ENCODE results near the gene TAS2R60.
"Not testable (repeated sequence)": the region's sequence is repeated elsewhere in the genome, so short reads cannot be mapped to it uniquely, and the experiment has no call there.

The TAS2R60 gene

DNA sequence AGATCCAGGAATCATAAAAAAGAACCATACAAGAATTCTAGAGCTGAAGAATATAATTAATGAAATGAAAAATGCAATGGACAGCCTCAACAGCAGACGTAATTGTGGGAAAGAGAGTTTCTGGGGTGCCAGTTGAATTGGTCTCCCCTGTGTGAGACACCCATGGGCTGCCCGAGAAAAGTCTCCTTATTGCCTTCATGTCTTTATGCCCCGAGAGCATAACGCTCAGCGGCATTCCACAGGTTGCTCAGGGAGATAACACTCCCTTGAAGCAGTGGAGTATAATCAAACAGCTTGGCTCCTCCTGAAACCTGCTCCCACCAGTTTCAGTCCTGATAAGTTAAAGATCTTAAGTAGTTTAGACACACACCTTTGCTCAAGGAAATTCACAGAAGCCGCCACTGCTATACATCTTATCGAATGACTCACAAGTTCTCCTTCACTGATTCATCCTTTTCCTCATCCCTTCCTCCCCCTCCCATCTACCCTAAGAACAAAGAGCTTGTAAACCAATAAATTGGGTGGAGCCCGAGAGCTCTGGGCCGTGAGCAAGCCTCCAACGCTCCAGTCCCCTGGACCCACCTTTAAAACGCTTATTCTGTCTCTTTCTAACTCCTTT lies 28.9 kb downstream of the TAS2R60 start:
- not testable (repeated sequence) for DNase-seq (ENCODE audit: low read depth, low spot score)

GRCh38 chr7:143477501-143478150 lies 34.4 kb downstream of the TAS2R60 start, which contains the start of gene TAS2R41:
TSS of gene TAS2R41 (plus strand) at chr7:143477873. CDS start at chr7:143477873, 0 bp downstream.
- no peak for DNase-seq (ENCODE audit: low read depth, low spot score)

DNA sequence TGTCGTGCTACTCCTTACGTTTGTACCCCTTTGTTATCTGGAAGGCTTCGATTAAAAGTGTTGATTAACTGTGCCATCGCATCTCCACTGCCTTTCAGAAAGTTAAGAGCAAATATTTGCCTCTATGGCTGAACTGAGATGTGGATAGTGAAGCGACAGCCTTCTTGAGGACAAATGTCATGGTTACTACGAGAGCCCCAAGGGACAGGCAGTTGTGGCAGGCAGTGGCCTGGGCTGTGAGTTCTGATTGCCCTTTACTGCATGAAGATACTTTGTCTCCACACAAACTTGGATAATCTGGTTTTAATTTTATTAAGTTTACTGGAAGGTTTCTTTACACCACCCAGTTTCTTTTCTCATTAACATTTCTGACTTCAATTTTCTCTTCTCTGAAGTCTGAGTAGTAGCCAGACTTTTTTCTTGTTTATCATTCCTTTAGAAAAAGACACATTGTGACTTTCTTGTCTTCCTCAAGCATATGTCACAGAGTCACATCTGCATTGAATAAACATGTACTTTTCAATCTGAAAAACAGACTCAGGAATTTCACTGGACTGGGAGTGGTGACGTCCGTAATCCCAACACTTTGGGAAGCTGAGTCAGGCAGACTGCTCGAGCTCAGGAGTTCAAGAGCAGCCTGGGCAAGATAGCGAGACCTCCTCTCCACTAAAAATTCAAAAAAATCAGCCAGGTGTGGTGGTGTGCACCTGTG lies 36.0 kb downstream of the TAS2R60 start:
- no peak for DNase-seq (ENCODE audit: low read depth, low spot score)

- DNase-seq (ENCODE audit: low read depth, low spot score): no peak
Measured at GRCh38 chr7:143480501-143480900, 37.2 kb downstream of the TAS2R60 start.

DNA sequence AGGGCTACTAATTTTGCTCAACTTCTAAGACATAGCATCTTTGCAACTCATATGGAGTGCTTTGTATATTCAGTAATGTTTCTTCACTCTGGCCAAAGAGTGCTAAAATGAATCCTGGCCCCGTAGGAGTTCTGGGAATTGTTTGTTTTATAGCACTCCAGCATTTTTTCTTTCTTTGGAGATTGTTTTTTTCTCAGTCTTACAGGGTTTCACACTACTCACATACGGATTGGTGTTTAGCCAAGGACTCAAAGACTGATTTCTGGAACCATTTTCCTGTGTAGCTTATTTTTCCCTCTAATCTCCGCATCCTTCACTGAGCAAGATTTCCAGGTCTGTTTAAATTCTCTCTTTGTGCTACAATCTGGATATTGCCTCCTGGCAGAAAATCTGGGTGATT lies 40.9 kb downstream of the TAS2R60 start:
- DNase-seq (ENCODE audit: low read depth, low spot score): peak; percentile 33

GRCh38 chr7:143485094-143485493 lies 41.8 kb downstream of the TAS2R60 start:
- DNase-seq (ENCODE audit: low read depth, low spot score): no peak

GRCh38 chr7:143485500-143485899 lies 42.2 kb downstream of the TAS2R60 start:
- no peak for DNase-seq (ENCODE audit: low read depth, low spot score)

GRCh38 chr7:143486266-143486665 lies 43.0 kb downstream of the TAS2R60 start:
- DNase-seq (ENCODE audit: low read depth, low spot score): not testable (repeated sequence)

- DNase-seq (ENCODE audit: low read depth, low spot score): no peak
Measured at GRCh38 chr7:143487061-143487460, 43.8 kb downstream of the TAS2R60 start.

DNA sequence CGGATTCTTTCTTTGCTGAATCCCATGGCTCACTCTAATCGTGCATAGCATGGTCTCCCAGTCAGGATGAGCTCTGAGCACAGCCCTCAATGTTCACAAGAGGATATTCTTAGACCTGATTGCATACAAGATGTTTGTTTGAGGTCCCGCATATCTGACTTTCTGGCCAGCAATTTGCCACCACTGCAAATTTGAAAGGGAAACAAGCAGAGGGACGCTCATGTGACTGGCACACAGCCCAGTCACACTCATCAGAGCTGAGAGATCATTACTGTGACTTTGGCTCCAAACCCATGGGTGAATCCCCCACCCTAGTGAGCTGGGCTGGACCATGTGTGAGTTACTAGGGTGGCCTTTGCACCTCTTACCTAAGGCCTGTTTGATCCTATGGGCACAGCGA lies 44.3 kb downstream of the TAS2R60 start:
- peak; percentile 8 for DNase-seq (ENCODE audit: low read depth, low spot score)

DNA sequence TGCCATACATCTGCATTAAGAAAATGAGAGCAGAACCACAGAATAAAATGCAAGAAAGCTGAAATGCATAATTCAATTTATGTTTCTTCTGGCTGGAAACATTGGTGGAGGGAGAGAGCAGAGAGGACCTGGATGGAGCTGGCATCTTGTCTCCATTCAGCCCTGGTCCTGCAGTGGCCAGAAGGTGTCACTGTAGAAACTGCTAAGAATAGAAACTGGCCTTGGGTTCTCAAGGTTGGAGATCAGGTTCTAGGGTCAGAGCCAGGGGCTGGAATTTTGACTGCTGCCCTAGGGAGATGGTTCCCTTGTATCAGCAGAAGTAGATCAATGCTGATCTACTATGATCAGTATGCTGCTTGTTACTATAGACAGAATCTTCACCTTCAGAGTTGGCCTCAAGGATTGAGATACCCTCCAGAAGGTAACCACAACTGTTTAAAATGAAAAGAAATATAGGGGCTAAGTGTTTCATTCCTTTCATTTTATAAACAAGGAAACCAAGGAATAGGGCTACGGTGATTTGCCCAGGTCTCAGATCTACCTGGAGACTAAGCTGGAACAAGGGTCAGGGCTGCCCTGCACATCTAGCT lies 47.6 kb downstream of the TAS2R60 start:
- no peak for DNase-seq (ENCODE audit: low read depth, low spot score)

DNA sequence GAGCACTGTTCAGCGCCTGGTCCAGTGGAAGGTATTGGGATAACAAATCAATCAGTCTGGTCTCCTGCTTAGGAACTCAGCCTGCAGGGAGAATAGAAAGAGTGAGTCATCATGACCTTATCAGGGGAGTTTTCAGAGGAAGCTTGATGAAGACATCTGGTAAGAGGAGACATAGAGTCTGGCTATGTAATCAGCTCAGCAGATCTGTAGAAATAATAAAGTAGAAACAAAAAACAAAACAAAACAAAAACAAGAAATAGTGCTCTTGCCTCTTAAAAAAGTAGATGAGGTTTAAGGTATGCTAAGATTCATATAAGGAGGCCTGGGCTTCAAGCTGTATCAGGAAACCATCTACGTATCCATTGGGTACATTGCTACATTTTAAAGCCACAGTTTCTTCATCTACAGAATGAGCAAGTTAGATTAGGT lies 48.8 kb downstream of the TAS2R60 start:
- peak; percentile 46 for DNase-seq (ENCODE audit: low read depth, low spot score)

GRCh38 chr7:143492799-143493739 lies 49.8 kb downstream of the TAS2R60 start:
- no peak for DNase-seq (ENCODE audit: low read depth, low spot score)

DNA sequence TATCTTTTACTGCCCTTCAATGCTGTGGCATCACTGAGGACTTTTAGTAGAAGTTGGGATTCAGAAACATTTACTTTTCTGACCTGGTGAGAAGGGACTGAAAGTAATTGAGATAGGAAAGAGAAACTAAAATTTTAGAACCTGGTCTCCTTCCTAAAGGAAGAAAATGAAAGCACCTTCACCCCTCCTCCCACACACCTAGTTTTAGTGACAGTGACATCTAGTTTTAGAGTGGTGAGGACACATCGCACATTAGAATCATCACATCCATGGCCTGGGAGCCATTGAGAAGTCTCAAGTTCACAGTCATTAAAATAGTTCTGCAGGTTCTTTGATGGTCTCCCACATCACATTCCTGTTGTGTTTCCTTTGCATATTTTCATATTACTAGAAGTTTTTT lies 50.5 kb downstream of the TAS2R60 start:
- DNase-seq (ENCODE audit: low read depth, low spot score): no peak
